NCI-H1436 treated with DMSO at 0.1 percent for 48 hours (cell line): ENCODE data around the gene TTYH3.

ENCODE experiments used
- DNase-seq: peaks from one replicate; lab custom pipeline; 2025; lab: John Stamatoyannopoulos, UW

The TTYH3 gene

GRCh38 chr7:2635148-2635668, 3.4 kb downstream of the TTYH3 start:
- no peak for DNase-seq

- DNase-seq = no peak
Measured at GRCh38 chr7:2635810-2636701, 4.3 kb downstream of the TTYH3 start.

DNA sequence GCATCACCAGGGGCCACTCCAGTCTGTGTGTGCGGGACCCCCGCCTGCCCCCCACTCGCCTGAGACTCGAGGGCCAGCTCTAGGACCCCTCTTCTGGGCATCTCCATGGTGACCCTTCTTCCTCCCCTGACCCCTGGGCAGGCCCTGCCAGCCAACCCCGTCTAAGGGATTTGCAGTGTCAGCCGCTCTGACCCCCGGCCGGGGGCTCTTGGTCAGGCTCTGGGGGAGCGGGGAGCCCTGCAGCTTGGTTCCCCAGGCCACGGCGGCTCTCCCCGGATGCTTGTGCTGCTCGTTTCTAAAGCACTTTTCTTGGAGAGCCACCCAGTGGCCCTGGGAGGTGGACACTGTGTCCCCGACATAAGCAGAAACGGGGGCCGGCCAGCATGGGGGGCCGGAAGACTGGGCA, 5.3 kb downstream of the TTYH3 start:
- DNase-seq = no peak

GRCh38 chr7:2637505-2638223, 5.9 kb downstream of the TTYH3 start:
- DNase-seq = no peak

- DNase-seq = no peak
Measured at GRCh38 chr7:2638224-2638991, 6.6 kb downstream of the TTYH3 start.

DNA sequence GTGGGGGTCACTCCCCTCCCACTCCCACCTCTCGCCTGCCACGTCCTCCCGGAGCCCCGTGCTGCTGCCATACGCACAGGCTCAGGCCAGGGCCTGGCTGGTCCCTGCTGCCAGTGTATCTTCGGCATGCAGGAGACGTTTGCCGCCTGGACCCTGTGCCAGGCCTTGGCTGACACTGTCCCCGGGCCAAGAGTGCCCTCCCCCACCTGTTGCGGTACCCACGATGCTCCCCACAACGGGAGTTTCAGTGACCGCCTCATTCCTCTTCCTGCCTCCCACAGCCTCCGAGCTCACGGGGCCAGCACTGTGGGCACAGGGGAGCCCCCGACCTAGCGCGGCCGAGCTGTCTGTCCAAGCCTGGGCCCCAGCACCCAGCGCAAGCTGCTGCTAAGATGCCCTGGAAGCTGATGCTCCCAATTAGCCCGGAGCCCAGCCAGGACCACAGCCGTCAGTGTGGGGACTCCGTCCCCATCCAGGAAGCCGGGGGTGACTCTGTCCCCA, 7.4 kb downstream of the TTYH3 start:
- DNase-seq = no peak

DNA sequence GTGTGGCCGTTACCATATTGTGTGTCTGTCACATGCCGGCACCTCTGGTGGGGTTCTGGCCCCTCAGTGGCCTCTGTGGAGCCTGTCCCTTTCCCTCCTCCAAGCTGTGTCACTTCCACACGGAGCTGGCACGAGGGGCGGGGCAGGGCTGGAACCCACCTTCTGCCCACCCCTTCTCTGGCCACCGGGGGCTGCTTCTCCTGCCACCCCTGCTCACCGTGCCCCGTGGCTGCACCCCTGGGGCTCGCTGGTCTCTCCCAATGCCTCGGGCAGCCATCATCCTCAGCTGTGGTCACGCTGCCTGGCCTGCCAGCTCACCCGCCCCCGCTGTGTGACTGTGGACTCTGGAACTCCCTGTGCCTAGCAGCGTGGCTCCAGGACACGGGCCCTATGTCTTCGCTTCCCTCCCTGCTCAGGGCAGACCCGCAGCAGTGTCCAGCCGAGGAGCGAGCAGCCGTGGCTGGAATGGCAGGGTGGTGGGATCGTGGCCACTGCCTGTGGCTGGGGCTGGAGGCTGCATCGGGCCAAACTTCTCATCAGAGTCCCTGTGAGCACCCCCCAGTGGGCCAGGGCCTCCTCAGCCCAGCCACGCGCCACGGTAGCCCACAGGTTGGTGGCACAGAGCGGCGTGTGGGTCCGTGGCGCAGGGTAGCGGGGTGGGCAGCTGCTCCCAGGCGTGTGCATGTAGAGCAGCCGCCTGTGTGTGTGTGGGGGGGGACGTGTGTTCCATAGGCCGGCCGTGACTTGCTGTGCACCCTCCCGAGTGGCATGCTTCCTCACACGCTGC, 8.1 kb downstream of the TTYH3 start:
- DNase-seq = no peak

- DNase-seq = no peak
Measured at GRCh38 chr7:2640482-2640830, 8.7 kb downstream of the TTYH3 start.

DNA sequence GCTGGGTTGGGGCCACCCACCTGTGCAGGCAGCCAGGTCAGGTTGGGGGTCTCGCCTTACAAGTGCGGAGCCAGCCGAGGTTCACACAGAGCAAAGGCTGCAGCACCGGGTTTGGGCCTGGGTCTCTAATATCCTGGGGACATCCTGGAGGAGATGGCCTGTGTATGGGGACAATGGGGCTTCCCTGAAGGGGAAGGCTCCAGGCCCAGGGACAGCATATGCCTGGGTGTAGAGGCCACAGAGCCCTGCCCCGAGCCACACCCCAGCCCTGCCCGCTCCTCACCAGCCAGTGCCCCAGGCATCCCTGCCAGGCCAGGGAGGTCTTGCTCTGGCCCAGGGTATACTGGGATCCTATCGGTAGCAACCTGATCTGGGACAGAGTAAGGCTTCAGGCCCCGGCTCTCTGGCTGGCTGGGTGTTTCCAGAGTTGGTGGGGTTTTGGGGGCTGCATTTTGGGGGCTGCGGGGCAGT, 9.1 kb downstream of the TTYH3 start:
- DNase-seq = no peak

- no peak for DNase-seq
Measured at GRCh38 chr7:2641406-2642393, 9.9 kb downstream of the TTYH3 start.

DNA sequence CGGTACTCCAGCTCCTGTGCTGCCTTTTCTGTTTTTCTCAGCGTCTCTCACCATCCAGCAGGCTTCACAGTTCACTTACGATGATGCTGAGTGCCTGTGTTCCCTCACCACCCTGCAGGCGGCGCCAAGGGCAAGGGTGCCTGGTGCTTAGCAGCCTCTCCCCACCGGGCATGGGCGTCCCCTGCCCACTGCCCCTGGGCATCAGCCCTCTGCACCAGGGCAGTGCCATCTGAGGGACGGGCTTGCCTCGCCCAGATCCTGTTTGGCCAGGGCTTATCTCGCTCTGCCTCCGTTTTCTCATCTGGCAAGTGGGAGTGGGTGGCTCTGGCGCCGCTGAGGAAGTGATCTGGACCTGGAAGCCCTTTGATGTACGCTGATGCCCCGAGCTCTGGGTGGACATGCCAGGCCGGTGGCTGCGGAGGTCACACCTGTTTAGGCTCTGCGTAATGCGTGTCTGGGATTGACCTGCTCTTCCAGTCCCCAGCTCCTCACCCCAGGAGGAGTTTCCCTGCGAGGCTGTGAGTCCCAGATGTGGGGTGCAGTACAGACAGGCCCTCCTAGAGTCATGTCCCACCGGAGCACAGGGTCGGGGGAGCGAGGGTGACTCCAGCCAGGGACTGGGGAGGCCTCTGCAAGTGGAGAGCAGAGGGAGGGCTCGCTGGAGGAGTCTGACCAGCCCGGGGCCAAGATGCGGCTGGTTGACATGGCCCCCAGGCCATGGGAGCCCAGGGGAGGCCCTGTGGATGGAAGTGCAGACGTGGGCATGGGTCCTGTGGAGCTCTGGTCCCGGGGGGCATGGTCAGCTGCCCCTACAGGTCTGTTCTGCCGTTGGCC, 11.8 kb downstream of the TTYH3 start:
- DNase-seq = no peak

DNA sequence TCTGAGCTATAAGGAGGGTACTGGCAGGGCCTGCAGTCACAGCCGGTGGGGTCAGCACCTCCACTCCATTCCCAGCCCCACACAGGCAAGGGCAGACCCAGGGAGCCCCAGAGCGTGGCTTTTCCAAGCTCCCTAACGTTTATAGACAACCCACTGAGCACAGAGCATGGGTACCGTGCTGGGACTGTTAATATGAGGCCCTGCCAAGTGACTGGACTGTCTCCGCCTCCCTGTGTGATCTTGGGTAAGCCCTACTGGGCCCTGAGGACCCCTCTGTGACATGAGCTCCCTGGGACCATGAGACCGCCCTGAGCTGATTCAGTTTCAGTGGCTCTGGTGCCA, 12.4 kb downstream of the TTYH3 start:
- DNase-seq = no peak

DNA sequence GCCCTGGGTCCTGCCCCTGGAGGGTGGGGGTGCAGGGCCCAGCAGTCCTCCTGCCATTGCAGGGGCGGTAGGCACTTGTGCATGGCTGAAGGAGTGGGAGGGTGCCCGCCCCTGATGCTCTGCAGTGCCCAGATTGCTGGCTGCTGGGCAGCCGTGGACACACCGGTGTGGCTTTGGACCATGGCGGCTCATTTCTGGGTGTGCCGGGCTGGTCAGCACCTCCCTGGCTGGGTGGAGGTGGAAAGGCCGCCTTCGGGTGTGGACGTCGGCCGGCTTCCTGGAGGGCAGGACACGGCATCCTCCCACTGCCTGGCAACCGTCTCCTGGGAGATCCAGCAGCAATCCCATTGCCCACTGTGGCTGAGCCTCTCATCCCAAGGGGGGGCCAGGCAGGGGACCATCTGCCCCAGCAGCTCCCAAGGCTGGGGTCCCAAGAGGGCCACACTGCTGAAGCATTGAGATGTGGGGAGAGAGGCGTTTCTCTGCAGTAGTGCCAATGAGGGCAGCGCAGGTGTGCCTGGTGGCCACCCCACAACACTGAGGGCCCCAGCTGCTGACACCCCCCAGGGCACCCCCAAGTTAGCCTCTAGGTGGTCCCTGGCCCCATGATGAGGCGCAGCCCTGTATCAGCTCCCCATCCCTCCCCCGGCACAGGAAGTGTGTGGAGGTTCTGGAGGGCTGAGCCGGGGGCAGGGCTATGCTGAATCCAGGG, 12.9 kb downstream of the TTYH3 start:
- DNase-seq = no peak

DNA sequence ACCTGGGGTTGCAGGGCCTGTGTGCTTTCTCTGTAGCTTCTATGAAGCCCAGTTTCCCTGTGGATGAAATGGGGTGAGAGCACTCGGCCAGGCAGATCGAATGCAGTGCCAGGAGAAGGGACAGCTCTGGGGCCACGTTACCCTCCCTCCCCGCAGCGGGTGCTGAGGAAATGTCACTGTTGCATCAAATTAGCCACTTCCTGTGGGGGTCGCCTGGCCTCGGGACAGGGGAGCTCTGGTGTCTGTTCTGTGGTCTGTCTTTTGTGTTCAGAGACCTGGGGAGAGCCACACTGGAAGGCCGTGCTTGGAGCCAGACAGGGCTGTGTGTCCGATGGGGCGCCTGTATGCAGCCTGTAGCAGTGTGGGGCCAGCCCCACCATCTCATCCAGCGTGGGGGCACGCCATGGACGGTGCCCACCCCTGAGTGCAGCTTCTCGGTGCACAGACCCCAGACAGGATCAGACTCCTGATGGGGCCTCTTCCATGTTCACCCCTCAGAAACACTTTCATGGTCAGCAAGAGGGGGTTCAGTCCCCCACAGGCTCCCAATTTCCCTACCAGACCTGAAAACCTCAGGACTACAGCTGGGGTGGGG, 13.6 kb downstream of the TTYH3 start:
- no peak for DNase-seq

DNA sequence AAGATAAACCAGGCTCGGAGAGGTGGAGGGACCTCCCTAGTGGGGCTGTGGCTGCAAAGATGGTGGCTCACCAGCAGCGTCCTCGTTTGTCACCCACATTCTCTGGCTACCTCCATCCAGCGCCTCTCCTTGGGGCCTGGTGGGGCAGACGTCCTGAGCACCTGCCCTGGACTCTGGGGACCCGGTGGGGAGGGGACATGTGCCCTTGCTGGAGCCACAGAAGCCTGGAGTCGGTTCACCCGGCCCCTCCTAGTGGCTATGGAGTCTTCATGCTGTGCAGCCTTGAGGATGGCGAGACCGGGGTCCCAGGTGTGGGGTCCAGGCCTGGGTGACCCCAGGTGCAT, 14.5 kb downstream of the TTYH3 start:
- no peak for DNase-seq

DNA sequence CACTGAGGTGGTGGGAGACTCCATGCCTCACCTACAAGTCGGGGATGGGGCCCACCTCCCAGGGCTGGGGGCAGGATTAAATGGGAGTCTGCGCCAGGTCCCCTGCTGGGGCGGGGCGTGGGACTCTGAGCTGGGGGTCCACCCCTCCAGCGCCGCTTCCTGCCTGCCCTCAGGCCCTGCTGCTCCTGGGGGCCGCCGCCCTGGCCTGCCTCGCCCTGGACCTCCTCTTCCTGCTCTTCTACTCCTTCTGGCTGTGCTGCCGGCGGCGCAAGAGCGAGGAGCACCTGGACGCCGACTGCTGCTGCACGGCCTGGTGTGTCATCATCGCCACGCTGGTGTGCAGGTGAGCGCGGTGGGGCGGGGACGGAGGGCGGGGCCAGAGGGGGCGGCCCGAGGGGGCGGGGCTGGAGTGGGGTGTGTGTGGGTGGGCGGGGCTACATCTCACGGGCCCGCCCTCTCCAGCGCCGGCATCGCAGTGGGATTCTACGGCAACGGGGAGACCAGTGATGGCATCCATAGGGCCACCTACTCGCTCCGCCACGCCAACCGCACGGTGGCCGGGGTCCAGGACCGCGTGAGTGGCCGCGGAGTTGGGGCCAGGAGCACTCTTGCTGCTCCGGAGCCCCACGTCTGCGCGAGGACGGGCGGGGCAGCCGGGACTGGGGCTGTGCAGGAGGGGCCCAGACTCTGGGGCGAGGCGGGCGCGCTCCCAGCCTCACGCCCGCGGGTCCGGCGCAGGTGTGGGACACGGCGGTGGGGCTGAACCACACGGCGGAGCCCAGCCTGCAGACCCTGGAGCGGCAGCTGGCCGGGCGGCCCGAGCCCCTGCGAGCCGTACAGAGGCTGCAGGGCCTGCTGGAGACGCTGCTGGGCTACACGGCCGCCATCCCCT, 15.1 kb downstream of the TTYH3 start:
- no peak for DNase-seq

DNA sequence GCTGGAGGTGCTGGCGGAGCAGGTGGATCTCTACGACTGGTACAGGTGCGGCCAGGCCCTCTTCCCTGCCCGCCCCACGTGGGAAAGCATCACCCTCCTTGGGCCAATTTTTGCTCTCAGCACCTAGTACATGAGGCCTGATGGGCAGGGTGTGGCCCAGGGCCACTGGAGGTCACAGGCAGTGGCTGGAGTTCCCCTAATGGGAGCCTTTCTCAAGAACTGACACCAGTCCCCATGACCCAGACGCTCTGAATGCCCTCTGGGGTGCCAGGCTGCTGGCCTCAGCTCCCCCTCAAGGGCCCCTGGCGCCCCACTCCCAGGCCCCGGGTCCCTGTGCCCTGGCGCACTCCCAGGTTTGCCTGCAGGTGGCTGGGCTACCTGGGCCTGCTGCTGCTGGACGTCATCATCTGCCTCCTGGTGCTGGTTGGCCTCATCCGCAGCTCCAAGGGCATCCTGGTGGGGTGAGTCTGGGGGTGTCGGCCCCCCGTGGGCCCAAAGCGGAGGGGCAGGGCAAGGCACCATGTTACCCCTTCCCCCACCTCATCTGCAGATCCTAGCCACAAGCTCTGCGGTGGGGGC, 15.9 kb downstream of the TTYH3 start:
- DNase-seq = no peak
